ENCODE data around the gene MTRF1L. TPM values are rescaled to one million over a fixed set of nuclear protein-coding genes. Genes with fewer than 3 reads are reported as not detected.

The MTRF1L gene
- total RNA-seq, 1 experiment from 2014 or later, result 19.1 TPM

GRCh38 chr6:152943260-152943897 is 59.1 kb downstream of the MTRF1L start:
- Histone ChIP-seq H3K4me2 (ENCODE audit: low read length) (peak overlapping the region; percentile 69), H2AFZ (ENCODE audit: low read length) (no peak overlapping the region), H3K4me3 (ENCODE audit: low read length) (no peak overlapping the region; the same call in 1 of the 2 replicates), H3K27ac (ENCODE audit: low read length) (peak overlapping the region; percentile 78), H3K27me3 (ENCODE audit: low read length) (peaks cover 11% of the 10 kb centered on the region), H3K9me2 (replicated peaks; ENCODE audit: low read length) (no peaks in the 10 kb centered on the region), H3K9me3 (ENCODE audit: low read length) (no peaks in the 10 kb centered on the region), H4K20me1 (ENCODE audit: low read length) (no peaks in the 10 kb centered on the region), H3K9ac (ENCODE audit: low read length) (no peak overlapping the region), H3K36me3 (ENCODE audit: low read depth, low read length) (no peaks in the 10 kb centered on the region), H3K79me2 (ENCODE audit: low read length) (no peaks in the 10 kb centered on the region), H3F3A (ENCODE audit: low read length, unreplicated experiment) (no peaks in the 10 kb centered on the region), H3K4me1 (ENCODE audit: insufficient read depth, low read length) (peaks cover 54% of the 10 kb centered on the region)
- POLR2A ChIA-PET (ENCODE audit: unreplicated experiment), result no interaction called here
- intact Hi-C loops (cut with micrococcal nuclease), result no loop called here
- peak; percentile 65 for ATAC-seq
- DNase-seq, result peak; percentile 88
- TF ChIP-seq EZH2 (IDR thresholded peaks at IDR 0.05; ENCODE audit: low read length, unreplicated experiment), result no peak
- TF ChIP-seq EZH2phosphoT487 (IDR thresholded peaks at IDR 0.05; ENCODE audit: borderline replicate concordance, low read length), result no peak
- no peak for TF ChIP-seq CTCF (conservative IDR thresholded peaks at IDR 0.05; ENCODE audit: low read depth, low read length)
- CTCF ChIA-PET, result no interaction called here
- BruUV-seq (replicated peaks), result no TSS peak

GRCh38 chr6:152942319-152942869 is 60.1 kb downstream of the MTRF1L start:
- BruUV-seq (replicated peaks), result no TSS peak
- no peaks in the 10 kb centered on the region for H4K20me1 ChIP-seq (ENCODE audit: low read length)
- no peak for ATAC-seq
- intact Hi-C loops (cut with micrococcal nuclease), result no loop called here
- POLR2A ChIA-PET (ENCODE audit: unreplicated experiment), result no interaction called here
- H3K9me3 ChIP-seq (ENCODE audit: low read length), result no peaks in the 10 kb centered on the region
- H3K4me2 ChIP-seq (ENCODE audit: low read length), result peak overlapping the region; percentile 69
- H3F3A ChIP-seq (ENCODE audit: low read length, unreplicated experiment), result no peaks in the 10 kb centered on the region
- CTCF ChIA-PET, result no interaction called here
- H3K4me1 ChIP-seq (ENCODE audit: insufficient read depth, low read length), result peaks cover 48% of the 10 kb centered on the region
- peak overlapping the region; percentile 27; the same call in 1 of the 2 replicates for H3K9ac ChIP-seq (ENCODE audit: low read length)
- no peak for TF ChIP-seq EZH2phosphoT487 (IDR thresholded peaks at IDR 0.05; ENCODE audit: borderline replicate concordance, low read length)
- no peak for TF ChIP-seq CTCF (conservative IDR thresholded peaks at IDR 0.05; ENCODE audit: low read depth, low read length)
- TF ChIP-seq EZH2 (IDR thresholded peaks at IDR 0.05; ENCODE audit: low read length, unreplicated experiment), result no peak
- peaks cover 21% of the 10 kb centered on the region for H3K27me3 ChIP-seq (ENCODE audit: low read length)
- H3K27ac ChIP-seq (ENCODE audit: low read length), result peak overlapping the region; percentile 78
- H2AFZ ChIP-seq (ENCODE audit: low read length), result no peak overlapping the region
- H3K79me2 ChIP-seq (ENCODE audit: low read length), result no peaks in the 10 kb centered on the region
- H3K9me2 ChIP-seq (replicated peaks; ENCODE audit: low read length), result no peaks in the 10 kb centered on the region
- H3K36me3 ChIP-seq (ENCODE audit: low read depth, low read length), result no peaks in the 10 kb centered on the region
- H3K4me3 ChIP-seq (ENCODE audit: low read length), result no peak overlapping the region
- peak; percentile 36 for DNase-seq

GRCh38 chr6:152941746-152942145 is 60.8 kb downstream of the MTRF1L start:
- peak overlapping the region; percentile 78 for H3K27ac ChIP-seq (ENCODE audit: low read length)
- intact Hi-C loops (cut with micrococcal nuclease), result no loop called here
- TF ChIP-seq EZH2 (IDR thresholded peaks at IDR 0.05; ENCODE audit: low read length, unreplicated experiment) (no peak), EZH2phosphoT487 (IDR thresholded peaks at IDR 0.05; ENCODE audit: borderline replicate concordance, low read length) (no peak), CTCF (conservative IDR thresholded peaks at IDR 0.05; ENCODE audit: low read depth, low read length) (no peak)
- no peaks in the 10 kb centered on the region for H3K9me3 ChIP-seq (ENCODE audit: low read length)
- POLR2A ChIA-PET (ENCODE audit: unreplicated experiment), result no interaction called here
- H3K27me3 ChIP-seq (ENCODE audit: low read length), result peaks cover 26% of the 10 kb centered on the region
- peak; percentile 45; the same call in 1 of the 2 replicates for ATAC-seq
- CTCF ChIA-PET, result no interaction called here
- H3K36me3 ChIP-seq (ENCODE audit: low read depth, low read length), result no peaks in the 10 kb centered on the region
- H3F3A ChIP-seq (ENCODE audit: low read length, unreplicated experiment), result no peaks in the 10 kb centered on the region
- no peak overlapping the region for H2AFZ ChIP-seq (ENCODE audit: low read length)
- peak overlapping the region; percentile 27; the same call in 1 of the 2 replicates for H3K9ac ChIP-seq (ENCODE audit: low read length)
- H3K9me2 ChIP-seq (replicated peaks; ENCODE audit: low read length), result no peaks in the 10 kb centered on the region
- DNase-seq, result peak; percentile 61
- H3K4me1 ChIP-seq (ENCODE audit: insufficient read depth, low read length), result peaks cover 42% of the 10 kb centered on the region
- H3K4me3 ChIP-seq (ENCODE audit: low read length), result no peak overlapping the region
- H4K20me1 ChIP-seq (ENCODE audit: low read length), result no peaks in the 10 kb centered on the region
- no peaks in the 10 kb centered on the region for H3K79me2 ChIP-seq (ENCODE audit: low read length)
- no TSS peak for BruUV-seq (replicated peaks)
- H3K4me2 ChIP-seq (ENCODE audit: low read length), result peak overlapping the region; percentile 69

All from PC-3 (cell line).